Epithelial cell of prostate (primary cell): ENCODE results near the gene KLHL3.

Source experiments
- DNase-seq: peaks from one replicate; pipeline ENCODE4 v3.0.0-alpha.2; 2011; ENCODE audit warnings: low read depth, low spot score
- H3K27ac ChIP-seq: fragments of 450-650 bp; 2 replicates; pipeline ENCODE4 v1.5.1; 2017; ENCODE audit warnings: mild to moderate bottlenecking

KLHL3 gene

GRCh38 chr5:137616046-137616445 lies 119.8 kb downstream of the KLHL3 start:
- H3K27ac ChIP-seq: no peak overlapping the region
- DNase-seq: no peak

GRCh38 chr5:137615171-137615775 lies 120.6 kb downstream of the KLHL3 start:
- no peak for DNase-seq

GRCh38 chr5:137613554-137614265 lies 122.2 kb downstream of the KLHL3 start:
- no peak overlapping the region for H3K27ac ChIP-seq
- no peak for DNase-seq

More at GRCh38 chr5:137615171-137615775, 120.6 kb downstream of the KLHL3 start:
- no peak overlapping the region for H3K27ac ChIP-seq

- no peak for DNase-seq
- H3K27ac ChIP-seq: no peak overlapping the region
Observed at GRCh38 chr5:137612576-137612975, 123.3 kb downstream of the KLHL3 start.

- no peak for DNase-seq
- H3K27ac ChIP-seq: no peak overlapping the region
Observed at GRCh38 chr5:137611794-137612435, 124.0 kb downstream of the KLHL3 start.

- DNase-seq: no peak
Observed at GRCh38 chr5:137611011-137611580, 124.8 kb downstream of the KLHL3 start.

GRCh38 chr5:137610598-137610997 lies 125.3 kb downstream of the KLHL3 start:
- no peak overlapping the region for H3K27ac ChIP-seq
- no peak for DNase-seq

More at GRCh38 chr5:137611011-137611580, 124.8 kb downstream of the KLHL3 start:
- no peak overlapping the region for H3K27ac ChIP-seq

- peak; percentile 70 for DNase-seq
- H3K27ac ChIP-seq: no peak overlapping the region
Observed at GRCh38 chr5:137609127-137609526, 126.8 kb downstream of the KLHL3 start.

GRCh38 chr5:137607771-137608170 lies 128.1 kb downstream of the KLHL3 start:
- no peak overlapping the region for H3K27ac ChIP-seq
- no peak for DNase-seq

GRCh38 chr5:137606401-137606800 lies 129.5 kb downstream of the KLHL3 start:
- H3K27ac ChIP-seq: no peak overlapping the region
- no peak for DNase-seq

- H3K27ac ChIP-seq: no peak overlapping the region
- DNase-seq: no peak
Observed at GRCh38 chr5:137605411-137605810, 130.5 kb downstream of the KLHL3 start.

- DNase-seq: peak; percentile 83
- no peak overlapping the region for H3K27ac ChIP-seq
Observed at GRCh38 chr5:137604348-137605095, 131.4 kb downstream of the KLHL3 start.

GRCh38 chr5:137603891-137604290 lies 132.0 kb downstream of the KLHL3 start:
- no peak overlapping the region for H3K27ac ChIP-seq
- no peak for DNase-seq

- no peak for DNase-seq
Observed at GRCh38 chr5:137603356-137603755, 132.5 kb downstream of the KLHL3 start.

GRCh38 chr5:137602721-137603273 lies 133.1 kb downstream of the KLHL3 start:
- DNase-seq: no peak
- H3K27ac ChIP-seq: no peak overlapping the region

More at GRCh38 chr5:137603356-137603755, 132.5 kb downstream of the KLHL3 start:
- H3K27ac ChIP-seq: no peak overlapping the region

- no peak for DNase-seq
- H3K27ac ChIP-seq: no peak overlapping the region
Observed at GRCh38 chr5:137600721-137601360, 135.0 kb downstream of the KLHL3 start.

- H3K27ac ChIP-seq: no peak overlapping the region
- no peak for DNase-seq
Observed at GRCh38 chr5:137599457-137599856, 136.4 kb downstream of the KLHL3 start.

GRCh38 chr5:137598399-137598798 lies 137.5 kb downstream of the KLHL3 start:
- H3K27ac ChIP-seq: no peak overlapping the region
- DNase-seq: no peak

- DNase-seq: no peak
- H3K27ac ChIP-seq: no peak overlapping the region
Observed at GRCh38 chr5:137596941-137597340, 138.9 kb downstream of the KLHL3 start.
